Urinary bladder (tissue), 4 donors: Measurements from ENCODE around the gene MRPS27. TPM values are rescaled to one million over a fixed set of nuclear protein-coding genes. Genes with fewer than 3 reads are reported as not detected.

Experiments used
- DNase-seq: peaks from one replicate; pipeline ENCODE4 v3.0.0-alpha.2; 2015; ENCODE audit errors: extremely low spot score
- H3K27ac ChIP-seq: one replicate; pipeline ENCODE4 v1.5.1; 2013; ENCODE audit warnings: low read depth, mild to moderate bottlenecking, moderate library complexity
- H3K36me3 ChIP-seq: one replicate; pipeline ENCODE4 v1.6.1; 2013; ENCODE audit warnings: mild to moderate bottlenecking, moderate library complexity; ENCODE audit not compliant: insufficient read depth
- H3K4me1 ChIP-seq: one replicate; pipeline ENCODE4 v1.6.1; 2013; ENCODE audit warnings: mild to moderate bottlenecking, moderate library complexity; ENCODE audit not compliant: insufficient read depth
- H3K4me3 ChIP-seq: one replicate; pipeline ENCODE4 v1.5.1; 2013; ENCODE audit warnings: low read depth, low read length
- WGBS: extraction: QIAGEN DNeasy Blood & Tissue Kit; methylation state at CpG from one replicate; pipeline ENCODE4 v1.1.7; 2013; 5-methylcytosine and 5-hydroxymethylcytosine counted together
- polyA plus RNA-seq: library from polyadenylated mRNA; stranded (reverse); fragments of 200-250 nt; gene quantifications from one replicate; pipeline ENCODE4 v1.2.3, GENCODE V29; 2013
- total RNA-seq: library from RNA; depleted of rRNA; stranded (reverse); fragments of >200 nt; gene quantifications from one replicate; pipeline ENCODE4 v1.2.3, GENCODE V29; 2014
- donor health status: healthy with polysubstance abuse.
- donor health status: healthy.

The MRPS27 gene
- total and polyA plus RNA-seq, 2 donors: 39.5 to 70.6 TPM

DNA sequence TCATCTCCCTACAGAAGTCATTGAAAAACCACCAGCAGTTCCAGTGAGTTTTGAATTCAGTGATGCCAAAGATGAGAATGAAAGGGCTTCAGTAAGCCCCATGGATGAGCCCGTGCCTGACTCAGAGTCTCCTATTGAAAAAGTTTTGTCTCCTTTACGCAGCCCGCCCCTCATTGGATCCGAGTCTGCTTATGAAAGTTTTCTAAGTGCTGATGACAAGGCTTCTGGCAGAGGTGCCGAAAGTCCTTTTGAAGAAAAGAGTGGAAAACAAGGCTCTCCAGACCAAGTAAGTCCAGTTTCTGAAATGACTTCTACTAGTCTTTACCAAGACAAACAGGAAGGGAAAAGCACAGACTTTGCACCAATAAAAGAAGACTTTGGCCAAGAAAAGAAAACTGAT is 122.6 kb downstream of the MRPS27 start:
- H3K4me3 ChIP-seq: no peak overlapping the region
- no peak for DNase-seq
- H3K4me1 ChIP-seq: no peaks in the 10 kb centered on the region
- WGBS: 98% methylated on average over 5 of the region's 5 CpGs
- H3K36me3 ChIP-seq: no peaks in the 10 kb centered on the region
- H3K27ac ChIP-seq: no peak overlapping the region

DNA sequence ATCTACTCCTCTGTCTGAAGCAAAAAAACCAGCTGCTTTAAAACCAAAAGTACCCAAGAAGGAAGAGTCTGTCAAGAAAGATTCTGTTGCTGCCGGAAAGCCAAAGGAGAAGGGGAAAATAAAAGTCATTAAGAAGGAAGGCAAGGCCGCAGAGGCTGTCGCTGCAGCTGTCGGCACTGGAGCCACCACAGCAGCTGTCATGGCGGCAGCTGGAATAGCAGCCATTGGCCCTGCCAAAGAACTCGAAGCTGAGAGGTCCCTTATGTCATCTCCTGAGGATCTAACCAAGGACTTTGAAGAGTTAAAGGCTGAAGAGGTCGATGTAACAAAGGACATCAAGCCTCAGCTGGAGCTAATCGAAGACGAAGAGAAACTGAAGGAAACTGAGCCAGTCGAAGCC is 124.5 kb downstream of the MRPS27 start:
- Histone ChIP-seq H3K36me3 (no peaks in the 10 kb centered on the region), H3K4me3 (no peak overlapping the region), H3K27ac (no peak overlapping the region), H3K4me1 (no peaks in the 10 kb centered on the region)
- no peak for DNase-seq
- 98% methylated on average over 10 of the region's 10 CpGs for WGBS

- no peak for DNase-seq
- Histone ChIP-seq H3K27ac (no peak overlapping the region), H3K36me3 (no peaks in the 10 kb centered on the region), H3K4me3 (no peak overlapping the region), H3K4me1 (no peaks in the 10 kb centered on the region)
- 96% methylated on average over 6 of the region's 6 CpGs for WGBS
These were observed 125.2 kb downstream of the MRPS27 start for GRCh38 chr5:72194846-72195245.

DNA sequence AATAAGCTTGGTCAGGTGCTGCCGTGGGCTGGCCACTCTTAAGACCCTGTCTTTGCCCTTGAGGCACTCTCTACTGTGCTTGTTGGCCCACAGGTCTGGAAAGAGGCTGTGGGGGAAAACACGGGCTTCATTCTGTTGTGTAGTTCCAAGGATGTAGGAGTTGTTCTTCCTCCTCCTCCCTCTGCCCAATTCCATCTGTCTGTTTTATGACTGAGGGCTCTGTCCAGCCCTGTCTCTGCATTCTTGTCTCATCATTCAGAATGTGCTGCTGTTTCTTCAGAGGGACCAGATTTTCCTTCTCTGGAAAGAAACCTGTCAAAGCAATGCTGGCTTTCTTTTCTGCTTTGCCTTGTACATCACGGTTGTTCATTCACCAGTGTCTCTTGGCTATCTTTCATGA is 128.6 kb downstream of the MRPS27 start:
- Histone ChIP-seq H3K4me1 (no peaks in the 10 kb centered on the region), H3K36me3 (no peaks in the 10 kb centered on the region), H3K27ac (no peak overlapping the region), H3K4me3 (no peak overlapping the region)
- WGBS: 74% methylated on average over 3 of the region's 3 CpGs
- no peak for DNase-seq

DNA sequence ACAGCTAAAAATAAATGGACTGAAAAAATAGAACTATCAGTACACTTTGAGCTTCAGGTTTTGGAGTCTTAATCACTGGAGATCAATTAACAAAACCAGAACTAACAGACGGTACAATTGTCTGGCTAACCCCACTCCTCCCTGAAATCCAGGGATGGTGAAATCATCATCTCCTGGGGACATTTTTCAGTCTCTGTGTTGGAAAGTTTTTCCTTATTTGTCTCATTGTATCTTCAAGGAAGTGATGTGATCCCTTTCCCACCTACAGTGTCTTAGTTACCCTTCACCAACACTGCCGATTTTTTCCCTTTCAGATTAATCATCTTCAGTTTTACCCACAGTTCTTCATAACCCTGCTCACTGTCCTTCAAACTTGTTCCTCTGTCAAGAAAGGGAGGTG is 130.9 kb downstream of the MRPS27 start:
- no peaks in the 10 kb centered on the region for H3K36me3 ChIP-seq
- H3K27ac ChIP-seq: no peak overlapping the region
- WGBS: 96% methylated on average over 2 of the region's 2 CpGs

DNA sequence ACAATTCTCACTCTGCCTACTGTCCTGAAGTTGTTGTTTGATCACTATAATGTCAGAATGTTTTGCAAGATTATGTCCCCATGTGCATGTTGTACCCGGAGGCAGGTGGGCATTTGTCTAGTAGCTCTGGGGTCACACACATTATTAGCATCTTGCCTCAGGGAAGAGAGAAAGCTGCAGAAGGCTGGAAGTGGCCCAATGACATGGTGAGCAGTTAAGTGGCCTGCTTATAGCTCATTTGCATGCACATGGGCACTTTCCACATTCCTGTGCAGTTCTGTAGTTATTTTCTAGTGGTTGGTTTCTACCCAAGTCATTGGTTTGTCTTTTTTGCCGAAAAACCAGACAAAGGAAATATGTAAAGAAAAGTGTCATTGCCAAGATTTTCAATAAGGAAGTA is 131.9 kb downstream of the MRPS27 start:
- no peak overlapping the region for H3K27ac ChIP-seq
- no peak overlapping the region for H3K4me3 ChIP-seq
- H3K36me3 ChIP-seq: no peaks in the 10 kb centered on the region
- no peak for DNase-seq
- 95% methylated on average over 2 of the region's 2 CpGs for WGBS
- no peaks in the 10 kb centered on the region for H3K4me1 ChIP-seq

More for the DNA sequence above, 130.9 kb downstream of the MRPS27 start:
- no peak overlapping the region for H3K4me3 ChIP-seq
- no peak for DNase-seq
- H3K4me1 ChIP-seq: no peaks in the 10 kb centered on the region

DNA sequence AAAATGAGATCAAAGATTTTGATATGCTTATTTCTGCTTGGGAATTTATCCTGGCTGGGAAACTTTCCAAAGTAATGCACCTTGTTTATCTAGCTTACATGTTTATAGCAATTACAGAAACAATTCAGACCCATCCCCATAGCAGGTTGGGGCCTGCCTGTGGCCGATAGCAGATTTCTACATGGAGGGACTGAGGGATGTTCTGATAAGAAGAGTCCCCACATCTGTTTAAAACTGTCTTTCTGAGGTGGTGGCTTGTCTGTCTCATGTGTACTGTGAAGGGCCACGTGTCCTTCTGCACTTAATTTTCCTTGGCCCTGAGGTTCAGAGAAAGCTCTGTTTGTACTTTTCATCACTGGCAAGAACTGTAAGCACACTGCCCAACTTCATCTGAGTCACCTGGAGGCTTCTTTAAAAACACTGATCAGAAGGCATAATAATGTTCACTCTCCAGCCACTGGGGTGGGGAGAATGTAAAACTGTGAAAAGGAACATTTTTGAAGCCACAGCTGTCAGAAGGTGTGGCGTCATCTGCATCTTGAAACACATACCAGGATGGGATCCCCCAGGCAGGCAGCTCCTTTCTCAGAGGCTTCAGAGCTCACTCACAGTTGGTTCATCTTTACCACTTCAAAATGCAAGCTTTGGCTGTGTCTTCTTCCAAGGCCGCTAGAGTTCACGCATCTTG is 132.5 kb downstream of the MRPS27 start:
- Histone ChIP-seq H3K36me3 (no peaks in the 10 kb centered on the region), H3K27ac (no peak overlapping the region), H3K4me3 (no peak overlapping the region), H3K4me1 (no peaks in the 10 kb centered on the region)
- WGBS: 85% methylated on average over 5 of the region's 5 CpGs
- DNase-seq: no peak

- Histone ChIP-seq H3K4me3 (no peak overlapping the region), H3K36me3 (no peaks in the 10 kb centered on the region), H3K27ac (no peak overlapping the region), H3K4me1 (no peaks in the 10 kb centered on the region)
- WGBS: 77% methylated on average over 10 of the region's 10 CpGs
- DNase-seq: no peak
These were observed 134.3 kb downstream of the MRPS27 start for GRCh38 chr5:72185496-72186329.

GRCh38 chr5:72184408-72184807 is 135.6 kb downstream of the MRPS27 start:
- 88% methylated on average over 3 of the region's 3 CpGs for WGBS
- no peak overlapping the region for H3K27ac ChIP-seq
- no peak overlapping the region for H3K4me3 ChIP-seq
- DNase-seq: no peak
- H3K36me3 ChIP-seq: no peaks in the 10 kb centered on the region
- no peaks in the 10 kb centered on the region for H3K4me1 ChIP-seq

DNA sequence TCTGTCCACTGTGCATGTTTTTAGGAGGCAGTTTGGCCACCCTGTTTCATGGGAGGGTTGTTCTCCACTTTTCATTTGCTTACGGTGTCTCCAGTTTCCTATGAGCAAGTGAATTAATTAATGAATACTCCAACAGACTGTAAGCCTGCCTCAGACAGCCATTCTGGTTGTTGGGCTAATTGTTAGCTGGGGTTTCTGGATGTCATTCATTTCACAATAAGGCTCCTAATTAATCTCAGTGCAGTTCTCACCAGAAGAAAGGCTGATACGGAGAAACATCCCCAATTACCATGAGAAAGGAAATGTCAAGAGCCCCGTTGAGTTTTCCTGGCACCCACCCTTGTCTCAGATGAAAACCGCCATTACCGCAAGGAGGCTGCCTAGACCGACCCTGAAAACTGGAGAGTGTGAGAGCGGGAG is 136.9 kb downstream of the MRPS27 start:
- H3K4me3 ChIP-seq: no peak overlapping the region
- no peak for DNase-seq

DNA sequence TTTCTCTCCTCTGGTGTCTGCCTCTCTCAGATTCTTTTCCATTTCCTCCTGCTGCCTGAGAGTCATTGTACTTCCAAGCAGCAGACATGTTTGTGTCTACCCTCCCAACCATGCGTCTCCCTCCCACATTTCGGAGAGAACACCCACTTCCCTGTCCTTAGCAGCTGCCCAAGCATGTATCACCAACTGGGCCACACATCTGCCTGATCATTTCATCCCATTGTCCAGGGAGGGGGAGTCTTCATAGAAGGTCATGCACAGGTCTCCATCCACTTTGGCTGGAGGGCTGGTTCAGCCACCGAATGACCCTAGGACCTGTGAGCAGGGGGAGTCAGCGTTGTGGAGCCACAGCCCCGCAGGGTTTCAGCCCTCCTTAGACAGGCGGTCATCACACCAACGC is 137.4 kb downstream of the MRPS27 start:
- H3K36me3 ChIP-seq: no peaks in the 10 kb centered on the region
- WGBS: 96% methylated on average over 7 of the region's 7 CpGs
- H3K4me3 ChIP-seq: no peak overlapping the region
- DNase-seq: no peak
- no peak overlapping the region for H3K27ac ChIP-seq
- H3K4me1 ChIP-seq: no peaks in the 10 kb centered on the region

More for the DNA sequence above, 136.9 kb downstream of the MRPS27 start:
- Histone ChIP-seq H3K27ac (no peak overlapping the region), H3K4me1 (no peaks in the 10 kb centered on the region), H3K36me3 (no peaks in the 10 kb centered on the region)
- WGBS: 93% methylated on average over 7 of the region's 7 CpGs

DNA sequence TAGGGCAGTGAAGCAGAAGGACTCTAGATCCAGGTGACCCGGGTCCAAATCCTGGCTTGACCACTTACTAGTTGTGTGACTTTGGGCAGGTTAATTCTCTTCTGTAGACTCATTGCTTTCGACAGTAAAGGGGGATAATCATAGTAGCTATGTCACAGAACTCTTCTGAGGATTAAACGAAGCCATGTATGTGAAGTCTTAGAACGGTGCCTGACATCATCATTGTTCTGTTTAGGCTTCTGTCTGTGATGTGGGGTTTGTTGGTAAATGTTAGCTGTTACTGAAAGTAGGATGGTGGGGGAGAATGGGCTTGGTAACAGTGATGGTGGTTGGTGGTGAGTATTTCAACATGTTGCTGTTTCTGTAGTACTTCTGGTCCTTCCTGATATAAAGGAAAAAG is 139.1 kb downstream of the MRPS27 start:
- Histone ChIP-seq H3K4me1 (no peaks in the 10 kb centered on the region), H3K36me3 (no peaks in the 10 kb centered on the region), H3K27ac (no peak overlapping the region), H3K4me3 (no peak overlapping the region)
- WGBS: 55% methylated on average over 4 of the region's 4 CpGs
- no peak for DNase-seq

DNA sequence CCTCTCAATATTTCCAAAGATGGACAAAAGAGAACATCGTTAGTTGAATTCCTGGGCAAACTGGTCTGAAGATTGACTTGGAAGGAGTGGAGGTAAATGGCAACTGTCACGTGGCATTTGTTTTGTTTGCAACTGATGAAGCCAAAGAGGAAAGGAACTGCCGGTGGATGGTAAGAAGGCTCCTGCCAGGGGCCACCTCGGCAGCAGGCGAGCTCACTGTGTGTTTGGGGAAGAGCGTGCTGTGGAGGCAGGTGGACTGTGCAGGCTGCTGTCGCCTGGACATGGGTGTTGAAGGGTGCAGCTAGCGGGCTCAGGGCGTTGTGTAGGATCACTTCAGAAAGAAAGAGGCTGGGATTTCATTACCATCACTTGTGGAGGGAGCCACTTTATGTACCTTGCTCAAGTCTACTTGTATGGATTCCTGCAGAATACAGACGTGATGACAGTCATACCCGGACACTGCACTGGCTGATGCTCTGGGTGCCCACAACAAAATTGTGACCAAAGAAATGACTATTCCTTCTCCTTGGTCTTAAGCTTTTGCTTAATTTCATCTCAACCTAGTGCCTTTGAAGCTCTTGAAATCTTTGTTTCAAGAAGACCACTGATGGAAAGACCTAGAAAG is 140.1 kb downstream of the MRPS27 start:
- peak overlapping the region; percentile 8 for H3K4me3 ChIP-seq
- H3K4me1 ChIP-seq: no peaks in the 10 kb centered on the region
- H3K27ac ChIP-seq: no peak overlapping the region
- H3K36me3 ChIP-seq: no peaks in the 10 kb centered on the region
- no peak for DNase-seq
- WGBS: 60% methylated on average over 11 of the region's 11 CpGs
